Measurements from ENCODE around the gene SNAPC2.
"Not testable (repeated sequence)": the region's sequence is repeated elsewhere in the genome, so short reads cannot be mapped to it uniquely, and the experiment has no call there.

SNAPC2 gene

DNA sequence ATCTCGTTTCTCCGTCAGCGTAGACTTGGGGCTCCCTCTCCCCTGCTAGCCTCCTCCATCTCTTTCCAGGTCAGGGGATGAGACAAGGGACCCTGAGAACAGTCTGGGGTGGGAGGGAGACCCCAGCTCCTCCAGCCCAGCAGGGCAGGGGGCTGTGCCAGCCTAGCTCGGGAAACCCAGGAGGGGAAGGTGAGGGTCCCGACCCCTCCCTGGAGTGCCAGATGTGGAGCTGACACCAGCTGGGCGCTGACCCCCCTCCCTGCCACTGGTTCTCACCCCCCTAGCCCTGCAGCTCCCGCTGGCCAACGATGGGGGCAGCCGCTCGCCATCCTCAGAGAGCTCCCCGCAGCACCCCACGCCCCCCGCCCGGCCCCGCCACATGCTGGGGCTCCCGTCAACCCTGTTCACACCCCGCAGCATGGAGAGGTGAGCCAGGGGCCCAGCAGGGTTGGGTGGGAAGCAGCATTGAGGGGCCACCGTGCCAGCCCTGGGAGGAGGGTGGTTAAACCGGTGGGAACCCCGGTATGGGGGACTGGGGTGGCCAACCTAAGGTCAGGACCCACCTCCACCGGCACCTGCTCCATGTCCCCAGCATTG is 10.6 kb upstream of the SNAPC2 start:
- DNase-seq (ENCODE audit: low read depth in 2 of 2) = no peak

DNA sequence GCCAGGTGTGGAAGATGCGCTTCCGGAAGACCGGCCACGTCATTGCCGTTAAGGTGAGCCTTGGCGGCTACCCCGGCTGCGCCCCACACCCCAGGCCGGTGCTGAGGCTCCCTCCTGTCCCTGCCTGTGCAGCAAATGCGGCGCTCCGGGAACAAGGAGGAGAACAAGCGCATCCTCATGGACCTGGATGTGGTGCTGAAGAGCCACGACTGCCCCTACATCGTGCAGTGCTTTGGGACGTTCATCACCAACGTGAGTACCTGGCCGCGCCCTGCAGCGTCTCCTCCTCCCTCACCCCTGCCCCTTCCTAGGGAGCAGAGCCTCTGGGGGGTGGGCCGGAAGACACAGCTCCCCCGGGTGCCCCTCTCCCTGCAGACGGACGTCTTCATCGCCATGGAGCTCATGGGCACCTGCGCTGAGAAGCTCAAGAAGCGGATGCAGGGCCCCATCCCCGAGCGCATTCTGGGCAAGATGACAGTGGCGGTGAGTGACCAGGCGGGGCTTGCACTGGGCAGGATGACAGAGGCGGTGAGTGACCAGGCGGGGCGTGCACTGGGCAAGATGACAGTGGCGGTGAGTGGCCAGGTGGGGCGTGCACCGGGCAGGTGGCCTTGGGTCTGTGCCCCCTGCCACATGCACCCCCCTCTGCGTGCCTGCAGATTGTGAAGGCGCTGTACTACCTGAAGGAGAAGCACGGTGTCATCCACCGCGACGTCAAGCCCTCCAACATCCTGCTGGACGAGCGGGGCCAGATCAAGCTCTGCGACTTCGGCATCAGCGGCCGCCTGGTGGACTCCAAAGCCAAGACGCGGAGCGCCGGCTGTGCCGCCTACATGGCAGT is 9.6 kb upstream of the SNAPC2 start:
- no peak for DNase-seq (ENCODE audit: low read depth in 2 of 2)

DNA sequence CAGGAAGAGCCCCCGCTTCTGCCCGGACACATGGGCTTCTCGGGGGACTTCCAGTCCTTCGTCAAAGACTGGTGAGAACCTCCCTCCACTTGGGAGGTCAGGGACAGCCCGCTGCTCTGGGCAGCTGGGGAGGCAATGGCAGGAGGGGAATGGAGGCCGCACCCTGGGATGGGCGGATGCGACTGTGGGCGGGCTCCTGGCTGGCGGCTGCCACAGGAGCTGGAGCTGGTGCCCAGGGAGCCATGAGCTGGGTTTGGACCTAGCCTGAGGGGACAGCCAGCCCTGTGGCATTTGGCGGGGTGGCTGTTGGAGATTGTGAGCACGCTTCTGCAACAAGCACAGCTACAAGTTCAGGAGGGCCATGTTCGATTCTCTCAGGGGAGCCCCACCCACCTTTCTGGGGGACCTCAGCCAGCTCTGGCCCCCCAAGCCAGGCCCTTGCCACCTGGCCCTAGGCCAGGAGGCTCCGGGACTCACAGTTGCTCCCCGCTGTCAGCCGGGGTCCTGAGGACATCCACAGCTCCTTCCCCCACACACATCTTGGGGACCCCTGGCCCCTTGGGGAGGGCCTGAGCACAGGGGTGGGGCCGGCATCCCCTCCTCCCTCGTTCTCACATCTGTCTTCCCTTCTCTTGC is 8.5 kb upstream of the SNAPC2 start:
- no peak for DNase-seq (ENCODE audit: low read depth in 2 of 2)

DNA sequence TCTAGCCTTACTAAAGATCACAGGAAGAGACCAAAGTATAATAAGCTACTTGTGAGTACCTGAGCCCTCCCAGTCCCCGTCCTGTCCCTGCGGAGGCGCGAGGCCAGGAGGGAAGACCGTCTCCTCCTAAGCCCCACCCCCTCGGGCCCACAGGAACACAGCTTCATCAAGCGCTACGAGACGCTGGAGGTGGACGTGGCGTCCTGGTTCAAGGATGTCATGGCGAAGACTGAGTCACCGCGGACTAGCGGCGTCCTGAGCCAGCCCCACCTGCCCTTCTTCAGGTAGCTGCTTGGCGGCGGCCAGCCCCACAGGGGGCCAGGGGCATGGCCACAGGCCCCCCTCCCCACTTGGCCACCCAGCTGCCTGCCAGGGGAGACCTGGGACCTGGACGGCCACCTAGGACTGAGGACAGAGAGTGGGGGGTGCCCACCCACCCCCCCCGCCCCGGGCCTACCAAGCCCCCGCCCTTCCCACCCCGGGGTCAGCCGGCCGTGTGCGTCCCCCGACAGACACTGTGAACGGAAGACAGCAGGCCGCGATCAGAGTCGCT is 7.9 kb upstream of the SNAPC2 start:
- no peak for DNase-seq (ENCODE audit: low read depth in 2 of 2)

DNA sequence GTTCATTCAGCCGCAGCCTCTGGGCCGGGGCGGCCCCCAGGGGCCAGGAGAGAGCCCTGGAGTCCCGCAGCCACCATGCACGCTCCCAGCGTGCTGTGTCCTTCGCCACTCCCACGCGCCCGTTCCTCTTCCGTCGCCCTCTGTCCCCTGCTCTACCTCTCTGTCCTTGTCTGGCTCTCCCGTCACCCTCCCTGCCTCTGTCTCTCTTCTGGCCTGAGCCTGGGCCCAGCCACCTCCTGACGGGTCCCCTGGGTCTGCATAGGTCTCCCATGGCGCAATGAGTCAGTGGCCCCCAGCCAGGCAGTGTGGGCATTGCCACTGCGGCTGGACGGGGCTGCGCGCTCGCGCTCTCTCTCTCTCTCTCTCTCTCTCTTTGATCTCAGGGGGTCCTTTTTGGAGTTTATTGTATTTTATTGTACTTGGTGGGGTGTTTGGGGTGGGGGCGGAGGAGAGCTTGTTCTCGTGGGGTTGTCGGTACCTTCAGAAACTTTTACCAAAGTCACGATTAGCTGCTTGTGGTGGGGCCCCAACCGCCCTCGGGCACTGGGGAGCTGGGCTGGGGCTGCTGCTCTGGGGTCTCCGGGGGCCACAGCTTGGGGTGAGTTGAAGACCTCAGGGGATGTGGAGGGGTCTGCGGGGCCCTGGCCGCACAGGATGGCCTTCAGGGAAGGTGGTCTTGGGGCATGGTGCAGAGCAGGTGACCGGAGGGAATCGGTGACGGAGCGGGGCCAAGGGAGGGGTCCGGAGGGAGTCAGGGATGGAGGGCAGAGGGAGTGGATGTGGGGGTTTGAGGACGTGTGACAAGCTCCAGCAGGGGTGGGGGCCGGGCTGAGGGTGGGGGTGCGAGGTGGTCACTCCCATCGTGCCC is 7.2 kb upstream of the SNAPC2 start:
- DNase-seq (ENCODE audit: low read depth in 2 of 2) = no peak

DNA sequence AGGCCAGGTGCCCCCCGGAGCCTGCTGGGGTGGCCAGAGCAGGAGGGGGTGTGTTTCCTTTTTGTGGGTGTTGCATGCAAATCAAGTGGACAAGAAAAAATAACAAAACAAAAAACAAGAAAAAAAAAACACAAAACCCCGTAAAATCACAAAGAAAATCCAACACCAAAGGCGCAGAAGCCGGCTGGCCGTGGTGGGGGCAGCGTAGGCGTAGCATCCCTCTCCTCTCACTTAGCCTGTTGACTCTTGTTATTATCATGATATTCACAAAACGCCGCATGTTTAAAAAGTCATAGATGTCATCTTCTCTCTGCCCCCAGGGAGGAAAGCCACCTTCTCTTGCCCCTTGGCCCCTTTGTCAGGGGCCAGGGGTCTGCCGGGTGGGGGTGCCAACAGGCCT is 6.5 kb upstream of the SNAPC2 start:
- DNase-seq (ENCODE audit: low read depth in 2 of 2) = no peak

DNA sequence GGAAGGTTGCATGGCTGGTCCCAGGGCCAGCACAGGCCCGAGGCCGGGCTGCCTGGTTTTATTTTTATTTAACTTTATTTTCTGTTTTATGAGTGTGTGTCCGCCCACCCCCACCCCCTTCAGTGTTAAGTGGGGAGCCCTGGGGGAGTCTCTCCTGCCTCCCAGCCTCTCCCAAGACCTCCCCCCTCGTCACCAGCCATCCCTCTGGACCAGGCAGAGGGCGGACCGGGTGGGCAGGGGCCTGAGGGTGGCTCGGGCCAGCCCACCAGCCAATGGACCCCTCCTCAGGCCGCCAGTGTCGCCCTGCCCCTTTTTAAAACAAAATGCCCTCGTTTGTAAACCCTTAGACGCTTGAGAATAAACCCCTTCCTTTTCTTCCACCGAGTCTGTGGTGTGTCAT is 6.0 kb upstream of the SNAPC2 start:
- no peak for DNase-seq (ENCODE audit: low read depth in 2 of 2)

DNA sequence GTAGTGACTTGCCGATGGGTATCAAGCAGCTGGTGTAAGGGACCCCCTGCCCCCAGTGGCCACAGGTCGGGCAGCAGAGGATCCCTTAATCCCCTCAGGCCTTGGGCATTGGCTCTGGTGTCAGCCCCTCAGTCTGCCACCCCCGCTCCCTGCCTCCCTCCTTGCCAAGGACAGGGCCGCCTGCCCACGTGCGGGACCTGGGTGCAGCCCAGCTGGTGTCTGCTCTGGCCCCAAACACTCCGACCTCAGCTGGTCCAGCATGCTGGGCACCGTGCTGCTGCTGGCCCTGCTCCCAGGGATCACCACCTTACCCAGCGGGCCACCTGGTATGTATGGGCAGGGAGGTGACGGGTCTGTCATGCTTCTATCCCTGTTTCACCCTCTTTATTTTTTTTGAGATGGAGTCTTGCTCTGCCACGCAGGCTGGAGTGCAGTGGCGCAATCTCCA is 5.5 kb upstream of the SNAPC2 start, which contains the start of gene TGFBR3L:
Gene TGFBR3L (plus strand): TSS at position 233 of the 448 bp plus-strand sequence.
- no peak for DNase-seq (ENCODE audit: low read depth in 2 of 2)

DNA sequence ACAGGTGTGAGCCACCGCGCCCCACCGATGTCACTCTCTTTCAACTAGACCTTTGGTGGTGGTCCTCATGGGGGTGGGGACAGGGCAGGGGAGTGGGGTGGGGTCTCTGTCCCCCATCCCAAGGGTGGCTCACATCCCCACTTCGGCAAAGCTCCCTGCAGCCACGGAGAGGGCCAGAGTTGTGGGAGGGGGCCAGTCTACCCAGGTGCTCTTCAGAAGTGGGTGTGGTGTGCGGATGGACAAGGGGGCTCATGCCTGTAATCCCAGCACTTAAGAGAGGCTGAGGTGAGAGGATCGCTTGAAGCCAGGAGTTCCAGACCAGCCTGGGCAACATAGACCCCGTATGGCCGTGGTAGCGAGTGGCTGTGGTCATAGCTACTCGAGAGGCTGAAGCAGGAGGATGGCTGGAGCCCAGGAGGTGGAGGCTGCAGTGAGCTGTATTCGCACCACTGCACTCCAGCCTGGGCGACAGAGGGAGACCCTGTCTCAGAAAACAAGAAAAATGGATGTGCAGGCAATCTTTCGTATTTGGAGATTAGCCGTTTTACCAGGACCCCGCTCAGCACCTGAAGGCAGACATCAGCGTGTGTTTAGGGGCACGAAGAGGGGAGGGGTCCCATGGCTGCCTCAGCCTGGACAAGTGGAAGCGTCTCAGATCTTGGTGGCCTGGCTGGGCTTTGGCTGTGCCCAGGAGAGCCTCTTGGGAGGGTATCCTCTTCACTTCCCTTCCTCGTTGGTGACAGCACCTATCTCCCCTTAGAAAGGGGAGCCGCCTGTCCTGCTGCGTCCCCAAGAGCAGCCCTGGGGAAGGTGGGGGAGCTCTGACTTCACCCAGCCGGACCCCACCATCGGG is 4.7 kb upstream of the SNAPC2 start:
- no peak for DNase-seq (ENCODE audit: low read depth in 2 of 2)

DNA sequence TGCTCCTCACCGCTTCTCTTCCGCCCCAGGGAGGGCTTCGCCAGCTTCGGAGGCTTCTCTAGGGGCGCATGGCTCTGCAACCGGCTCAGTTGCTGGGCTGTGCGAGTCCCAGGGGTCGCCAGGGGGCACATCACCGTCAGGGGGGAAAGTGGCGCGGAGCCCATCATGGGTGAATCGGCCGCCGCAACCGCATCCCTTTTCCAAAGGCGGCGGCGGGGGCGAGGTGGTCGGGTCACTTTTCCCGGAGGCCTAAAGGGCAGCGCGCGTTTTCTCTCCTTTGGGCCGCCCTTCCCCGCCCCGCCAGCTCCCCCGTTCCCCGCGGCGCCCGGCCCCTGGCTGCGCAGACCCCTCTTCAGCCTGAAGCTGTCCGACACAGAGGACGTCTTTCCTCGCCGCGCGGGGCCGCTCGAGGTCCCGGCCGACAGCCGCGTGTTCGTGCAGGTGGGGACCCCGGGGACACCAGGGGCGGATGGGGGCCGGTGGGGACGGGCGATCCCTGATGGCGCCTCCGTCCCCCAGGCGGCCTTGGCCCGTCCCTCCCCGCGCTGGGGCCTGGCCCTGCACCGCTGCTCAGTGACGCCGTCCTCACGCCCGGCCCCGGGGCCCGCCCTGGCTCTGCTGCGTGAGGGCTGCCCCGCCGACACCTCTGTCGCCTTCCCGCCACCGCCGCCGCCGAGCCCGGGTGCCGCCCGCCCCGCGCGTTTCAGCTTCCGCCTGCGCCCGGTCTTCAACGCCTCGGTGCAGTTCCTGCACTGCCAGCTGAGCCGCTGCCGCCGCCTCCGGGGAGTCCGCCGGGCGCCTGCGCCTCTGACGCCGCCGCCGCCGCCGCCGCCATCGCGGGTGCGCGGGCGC is 3.8 kb upstream of the SNAPC2 start:
- no peak for DNase-seq (ENCODE audit: low read depth in 2 of 2)

DNA sequence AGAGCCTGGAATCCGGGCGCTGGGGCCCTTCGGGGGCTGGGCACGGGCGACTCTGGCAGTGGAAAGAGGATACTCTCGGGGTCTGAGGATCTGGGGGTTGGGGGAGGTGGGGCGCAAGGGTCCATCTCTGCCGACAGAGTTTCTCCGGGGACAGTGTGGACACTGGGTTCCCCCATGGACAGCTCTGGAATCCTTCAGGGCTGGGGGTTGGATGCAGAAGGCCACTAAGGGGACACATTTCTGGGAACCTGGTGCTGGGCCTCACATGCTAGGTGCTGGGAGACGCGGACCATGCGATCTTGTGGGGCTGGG is 3.2 kb upstream of the SNAPC2 start:
- DNase-seq (ENCODE audit: low read depth in 2 of 2) = no peak

DNA sequence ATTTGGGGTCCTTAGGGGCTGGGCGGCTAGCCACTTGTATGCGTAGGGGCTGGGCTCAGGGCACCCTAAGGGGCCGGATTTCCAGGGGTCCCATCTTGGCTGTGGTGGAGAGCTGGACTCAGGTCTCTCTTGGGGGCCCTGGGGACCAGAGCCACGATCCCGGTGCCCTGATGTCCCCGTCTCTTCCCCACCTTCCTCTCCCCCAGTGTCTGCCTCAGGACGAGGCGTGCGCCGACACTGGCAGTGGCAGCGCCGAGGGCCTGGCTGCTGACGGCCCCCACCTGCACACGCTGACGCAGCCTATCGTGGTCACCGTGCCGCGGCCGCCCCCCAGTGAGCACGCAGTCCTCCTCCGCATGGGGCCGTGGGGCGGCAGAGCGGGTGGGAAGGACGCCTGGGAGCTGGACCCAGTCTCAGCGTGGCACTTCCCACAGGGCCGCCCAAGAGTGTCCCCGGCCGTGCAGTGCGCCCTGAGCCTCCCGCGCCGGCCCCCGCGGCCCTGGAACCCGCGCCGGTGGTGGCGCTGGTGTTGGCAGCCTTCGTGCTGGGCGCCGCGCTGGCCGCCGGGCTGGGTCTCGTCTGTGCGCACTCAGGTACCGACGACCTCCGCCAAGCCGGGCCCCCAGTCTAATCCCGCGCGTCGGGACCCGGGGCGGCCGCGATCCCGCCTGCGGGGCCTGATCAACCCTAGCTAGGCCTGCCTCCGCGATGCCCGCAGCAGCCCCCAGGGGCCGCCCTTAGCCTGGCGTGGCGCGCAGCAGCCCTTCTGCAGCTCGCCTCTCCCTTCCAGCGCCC is 2.7 kb upstream of the SNAPC2 start:
- DNase-seq (ENCODE audit: low read depth in 2 of 2) = no peak

DNA sequence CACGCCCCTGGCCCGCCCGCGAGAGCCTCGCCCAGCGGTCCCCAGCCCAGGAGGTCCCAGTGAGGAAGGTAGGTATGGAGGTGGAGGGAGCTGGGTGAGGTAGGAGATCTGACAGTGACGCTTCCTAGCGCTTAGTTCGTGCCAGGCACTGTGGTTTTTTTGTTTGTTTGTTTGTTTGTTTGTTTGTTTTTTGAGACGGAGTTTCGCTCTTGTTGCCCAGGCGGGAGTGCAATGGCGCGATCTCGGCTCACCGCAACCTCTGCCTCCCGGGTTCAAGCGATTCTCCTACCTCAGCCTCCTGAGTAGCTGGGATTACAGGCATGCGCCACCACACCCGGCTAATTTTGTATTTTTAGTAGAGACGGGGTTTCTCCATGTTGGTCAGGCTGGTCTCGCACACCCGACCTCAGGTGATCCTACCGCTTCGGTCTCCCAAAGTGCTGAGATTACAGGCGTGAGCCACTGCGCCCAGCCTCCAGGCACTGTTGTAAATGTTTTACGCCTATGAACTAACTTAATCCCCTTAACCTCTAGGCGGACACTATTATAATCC is 2.0 kb upstream of the SNAPC2 start:
- not testable (repeated sequence) for DNase-seq (ENCODE audit: low read depth in 2 of 2)

DNA sequence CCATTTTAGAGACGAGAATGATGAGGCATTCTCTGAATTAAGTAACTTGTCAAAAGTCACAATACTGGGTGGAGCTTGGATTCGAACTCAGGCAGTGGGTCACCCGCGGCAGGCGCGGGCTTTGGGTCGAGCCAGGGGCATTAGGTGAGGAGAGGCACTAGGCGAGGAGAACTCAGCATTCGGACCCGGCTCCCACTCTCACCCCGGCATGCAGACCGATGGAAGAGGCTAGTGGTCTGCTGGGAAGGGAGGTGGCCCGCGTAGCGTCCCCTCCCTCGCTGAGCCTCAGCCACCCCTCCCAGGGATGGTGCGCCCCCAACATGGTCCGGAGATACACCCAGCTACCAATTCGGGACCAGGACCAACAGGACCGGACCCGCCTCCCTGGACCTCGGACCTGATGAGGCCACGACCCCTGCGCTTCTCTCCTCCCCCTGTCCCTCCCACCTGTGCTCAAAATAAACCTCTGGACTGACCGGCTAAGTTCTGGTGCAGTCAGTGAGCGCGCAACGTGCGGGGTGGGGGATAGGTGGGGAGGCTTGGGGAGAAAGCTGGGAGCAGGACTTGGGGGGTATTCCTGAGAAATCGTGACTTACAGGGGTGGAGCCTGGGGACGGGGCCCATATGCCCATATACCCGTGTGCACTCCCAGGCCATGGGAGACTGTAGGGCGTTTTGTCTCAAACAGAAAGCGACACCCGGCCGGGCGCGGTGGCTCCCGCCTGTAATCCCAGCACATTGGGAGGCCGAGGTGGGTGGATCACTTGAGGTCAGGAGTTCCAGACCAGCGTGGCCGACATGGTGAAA is 1.3 kb upstream of the SNAPC2 start:
- no peak for DNase-seq (ENCODE audit: low read depth in 2 of 2)

DNA sequence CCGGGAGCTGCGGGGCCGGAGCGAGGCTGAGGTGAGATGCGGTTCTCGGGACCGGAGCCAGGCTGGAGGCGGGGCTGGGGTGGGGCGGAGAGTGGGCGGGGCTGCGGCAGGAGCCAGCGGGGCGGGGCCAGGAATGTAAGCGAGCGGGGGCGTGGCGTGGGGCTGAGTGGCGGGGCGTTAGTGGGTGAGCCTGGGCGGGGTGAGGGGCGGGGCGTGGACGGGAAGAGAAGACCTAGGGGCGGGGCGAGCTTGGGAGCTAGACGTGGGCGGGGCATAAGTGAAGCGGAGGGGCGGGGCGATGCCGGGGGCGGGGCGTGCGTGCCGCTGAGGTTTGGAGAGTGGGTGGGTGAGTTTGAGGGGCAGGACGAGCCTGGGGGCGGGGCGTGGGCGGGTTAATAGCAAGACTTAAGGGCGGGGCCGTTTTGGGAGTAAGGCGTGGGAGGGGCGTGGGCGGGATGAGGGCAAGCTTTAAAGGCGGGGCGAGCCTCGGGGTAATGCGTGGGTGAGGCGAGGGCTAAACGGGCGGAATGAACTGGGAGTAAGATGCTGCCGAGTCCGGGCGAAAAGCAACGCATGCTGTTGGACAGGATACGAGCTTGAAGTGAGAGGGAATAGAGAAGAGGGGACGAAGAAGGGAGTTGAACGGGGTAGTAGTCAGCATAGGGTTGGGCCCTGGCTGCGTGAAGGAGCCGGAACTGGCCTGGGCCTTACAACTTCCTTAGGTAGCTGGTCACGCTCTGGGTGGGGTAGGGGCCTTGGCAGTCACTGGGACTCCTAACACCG is 572 bp downstream of the SNAPC2 start:
- peak; percentile 97 to 99 for DNase-seq (ENCODE audit: low read depth in 2 of 2)

DNA sequence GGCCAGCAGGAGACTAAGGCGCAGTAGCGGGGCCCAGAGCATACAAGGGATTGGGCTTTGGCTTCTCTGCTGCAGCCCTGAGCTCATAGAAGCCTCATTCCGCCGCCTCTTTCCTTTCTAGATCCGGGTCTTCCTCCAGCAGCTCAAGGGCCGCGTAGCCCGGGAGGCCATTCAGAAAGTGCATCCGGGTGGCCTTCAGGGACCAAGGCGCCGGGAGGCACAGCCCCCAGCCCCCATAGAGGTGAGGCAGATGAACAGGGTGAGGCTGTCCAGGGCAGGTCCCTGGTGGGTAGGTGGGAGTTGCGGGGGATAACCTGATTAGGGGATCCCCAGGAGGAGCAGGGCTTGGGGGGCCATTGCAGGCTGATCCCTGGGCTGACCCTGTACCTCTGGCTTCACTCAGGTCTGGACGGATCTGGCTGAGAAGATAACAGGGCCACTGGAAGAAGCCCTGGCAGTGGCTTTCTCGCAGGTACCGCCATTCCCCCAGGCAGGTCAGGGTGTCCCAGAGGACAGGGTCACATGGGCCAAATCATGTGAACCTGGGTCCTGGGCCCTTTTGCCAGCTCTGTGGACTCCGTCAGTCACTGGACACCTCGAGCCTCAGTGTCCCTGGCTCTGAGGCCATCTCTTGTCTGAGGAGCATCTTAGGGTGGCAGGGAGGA is 1.3 kb downstream of the SNAPC2 start:
- no peak for DNase-seq (ENCODE audit: low read depth in 2 of 2)

All from stimulated activated CD8-positive, alpha-beta memory T cell treated with anti-CD3 and anti-CD28 coated beads, Interleukin-15, amount 100 ng/mL, for 4 hours (primary cell).